GM18511 (cell line): ENCODE measurements around the gene MRPL55.
"Not testable (repeated sequence)": the region's sequence is repeated elsewhere in the genome, so short reads cannot be mapped to it uniquely, and the experiment has no call there.

Experiments
- ATAC-seq: cut with Tn5 transposase; IDR thresholded peaks from one replicate; pipeline ENCODE4 v1.9.1; 2021; ENCODE audit warnings: mild to moderate bottlenecking, moderate library complexity; ENCODE audit not compliant: unreplicated experiment

MRPL55 gene

DNA sequence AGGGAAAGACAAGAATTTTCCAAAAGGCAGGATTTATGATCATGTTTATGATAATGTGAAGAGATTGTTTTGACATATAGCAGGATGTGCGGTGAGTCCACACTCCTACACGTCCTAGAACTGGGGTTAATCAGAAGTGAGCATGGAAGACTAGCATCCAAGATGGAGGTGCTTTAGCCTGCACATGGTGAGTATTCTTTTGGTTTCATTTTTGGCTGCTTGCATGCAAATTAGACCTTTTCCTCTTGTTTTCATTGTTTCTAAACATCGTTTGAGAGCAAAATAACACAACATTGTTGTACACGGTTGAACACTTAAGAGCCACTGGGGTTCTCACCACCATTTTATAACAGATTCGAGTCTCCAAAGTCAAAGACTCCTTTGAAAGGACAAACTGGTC is 16.1 kb upstream of the MRPL55 start:
- ATAC-seq = no peak

- ATAC-seq = no peak
Measured at GRCh38 chr1:228123505-228123904, 14.4 kb upstream of the MRPL55 start.

- no peak for ATAC-seq
Measured at GRCh38 chr1:228122921-228123441, 13.9 kb upstream of the MRPL55 start.

- ATAC-seq = no peak
Measured at GRCh38 chr1:228120857-228121489, 11.9 kb upstream of the MRPL55 start.

GRCh38 chr1:228120351-228120750 is 11.3 kb upstream of the MRPL55 start:
- ATAC-seq = no peak

DNA sequence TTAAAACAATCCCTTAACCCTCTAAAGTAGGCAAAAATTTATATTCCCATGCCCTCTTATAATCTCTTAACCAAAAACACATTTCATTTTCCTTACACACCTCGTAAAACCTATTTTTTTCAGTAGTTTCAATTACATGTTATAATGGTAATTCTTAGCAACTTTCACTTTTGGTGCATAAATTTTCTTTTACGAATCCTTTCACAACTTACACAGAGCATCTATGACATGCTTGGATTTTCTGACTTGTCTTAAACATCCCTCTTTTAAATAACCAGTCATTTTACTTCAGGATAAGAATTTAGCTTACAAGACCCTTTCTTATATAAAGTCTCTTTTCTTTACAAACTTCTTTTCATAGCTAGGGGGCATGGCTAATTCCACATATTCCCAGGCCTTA is 8.9 kb upstream of the MRPL55 start:
- no peak for ATAC-seq

GRCh38 chr1:228117335-228117734 is 8.2 kb upstream of the MRPL55 start:
- ATAC-seq = no peak

DNA sequence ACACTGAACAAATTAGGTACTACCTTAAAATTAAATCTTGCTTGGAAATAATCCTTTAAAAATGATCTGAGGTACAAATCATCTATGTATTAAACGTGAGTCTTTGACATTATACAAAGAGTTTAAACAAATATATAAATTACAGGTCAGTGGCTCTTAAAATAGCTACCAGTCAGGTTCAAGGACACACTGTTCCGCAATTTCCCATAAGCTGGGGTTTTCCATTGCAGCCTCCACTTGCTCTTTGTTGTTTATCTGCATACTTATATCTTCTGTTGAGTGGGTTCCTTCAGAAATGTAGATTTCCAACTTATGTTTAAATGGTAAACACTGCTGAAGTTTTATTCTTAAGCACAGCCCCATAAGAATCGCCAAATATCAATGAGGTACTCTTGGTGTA is 5.7 kb upstream of the MRPL55 start:
- ATAC-seq = no peak

GRCh38 chr1:228112617-228113016 is 3.5 kb upstream of the MRPL55 start:
- ATAC-seq = no peak

DNA sequence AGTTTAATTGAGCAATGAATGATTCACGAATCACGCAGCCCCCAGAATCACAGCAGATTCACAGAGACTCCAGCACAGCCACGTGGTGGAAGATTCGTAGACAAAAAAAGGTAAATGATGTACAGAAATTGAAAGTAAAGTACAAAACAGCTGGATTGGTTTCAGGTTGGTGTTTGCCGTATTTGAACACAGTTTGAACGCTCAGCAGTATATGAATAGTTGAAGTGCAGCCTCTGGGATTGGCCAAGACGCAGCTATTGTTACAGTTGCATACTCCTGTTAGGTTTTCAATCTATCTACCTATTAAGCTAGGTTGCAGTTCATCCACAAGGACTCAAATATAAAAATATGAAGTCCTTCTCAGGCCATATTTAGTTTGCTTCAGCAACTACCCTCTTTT is 3.1 kb upstream of the MRPL55 start:
- ATAC-seq = no peak

DNA sequence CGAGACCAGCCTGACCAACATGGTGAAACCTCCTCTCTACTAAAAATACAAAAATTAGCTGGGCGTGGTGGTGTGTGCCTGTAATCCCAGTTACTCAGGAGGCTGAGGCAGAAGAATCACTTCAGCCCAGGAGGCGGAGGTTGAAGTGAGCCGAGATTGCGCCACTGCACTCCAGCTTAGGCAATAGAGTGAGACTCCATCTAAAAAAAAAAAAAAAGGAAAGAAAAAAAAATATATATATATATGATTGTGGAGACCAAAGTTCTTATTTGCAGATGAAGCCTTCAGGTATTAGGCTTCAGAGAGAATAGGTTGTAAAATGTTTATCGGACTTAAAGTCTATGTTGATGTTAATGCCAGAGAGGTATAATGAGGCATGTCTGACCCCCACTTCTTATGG is 2.2 kb upstream of the MRPL55 start:
- ATAC-seq = not testable (repeated sequence)

DNA sequence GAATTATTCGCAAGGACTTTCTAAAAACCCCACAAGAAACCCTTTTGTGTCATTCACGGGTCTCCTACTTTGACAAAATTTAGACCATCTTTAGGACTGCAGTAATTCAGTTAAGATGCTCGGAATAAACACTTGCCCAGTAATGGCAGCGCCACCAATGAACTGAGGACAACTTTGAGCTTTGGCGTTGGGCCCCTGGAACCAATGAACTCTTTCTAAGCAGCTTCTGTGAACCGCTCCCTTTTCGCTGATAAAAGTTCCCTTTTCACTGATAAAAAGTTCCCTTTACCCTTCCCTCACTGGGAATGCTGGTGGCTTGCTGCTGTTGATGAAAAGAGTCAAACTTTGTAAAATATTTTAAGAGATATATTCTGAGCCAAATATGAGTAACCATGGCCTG is 1.5 kb upstream of the MRPL55 start:
- no peak for ATAC-seq

GRCh38 chr1:228109962-228110488 is 926 bp upstream of the MRPL55 start:
- peak; percentile 7 for ATAC-seq

DNA sequence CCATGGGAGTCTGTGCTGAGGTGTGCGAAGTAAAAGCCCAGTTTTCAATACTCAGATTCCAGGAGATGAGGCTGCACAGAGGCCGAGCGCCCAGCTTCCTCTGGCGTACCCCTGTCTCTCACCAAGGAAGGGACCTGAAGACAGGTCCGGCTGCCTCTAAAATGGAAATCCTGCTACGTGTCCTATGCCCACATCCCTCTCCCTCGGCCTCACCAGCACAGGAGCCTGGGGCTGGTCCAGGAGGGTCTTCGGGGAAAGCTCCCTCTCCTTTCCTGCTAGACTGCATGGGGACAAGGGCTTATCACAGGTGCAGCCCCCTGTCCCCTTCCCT is 392 bp downstream of the MRPL55 start:
- no peak for ATAC-seq

- ATAC-seq = no peak
Measured at GRCh38 chr1:228108055-228108690, 926 bp downstream of the MRPL55 start.

DNA sequence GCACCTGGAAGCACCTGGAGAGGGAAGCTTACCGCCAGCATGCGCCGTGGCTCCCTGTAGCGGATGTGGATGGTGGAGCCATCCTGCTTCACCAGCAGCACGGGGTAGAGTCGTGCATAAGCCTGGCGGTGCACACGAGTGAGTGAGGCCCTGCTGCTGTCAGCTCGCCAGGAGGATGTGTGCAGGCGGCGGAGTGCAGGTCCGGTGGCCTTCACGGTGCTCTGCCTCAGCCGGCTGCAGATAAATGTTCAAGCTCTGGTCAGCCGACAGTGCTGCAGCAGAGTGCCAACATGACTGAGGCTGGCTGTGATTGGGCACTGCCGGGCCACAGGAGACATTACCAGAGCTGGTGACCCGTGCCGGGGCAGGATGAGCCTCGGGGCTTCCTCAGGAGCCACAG is 1.5 kb downstream of the MRPL55 start:
- no peak for ATAC-seq

- no peak for ATAC-seq
Measured at GRCh38 chr1:228106800-228107054, 2.4 kb downstream of the MRPL55 start.

DNA sequence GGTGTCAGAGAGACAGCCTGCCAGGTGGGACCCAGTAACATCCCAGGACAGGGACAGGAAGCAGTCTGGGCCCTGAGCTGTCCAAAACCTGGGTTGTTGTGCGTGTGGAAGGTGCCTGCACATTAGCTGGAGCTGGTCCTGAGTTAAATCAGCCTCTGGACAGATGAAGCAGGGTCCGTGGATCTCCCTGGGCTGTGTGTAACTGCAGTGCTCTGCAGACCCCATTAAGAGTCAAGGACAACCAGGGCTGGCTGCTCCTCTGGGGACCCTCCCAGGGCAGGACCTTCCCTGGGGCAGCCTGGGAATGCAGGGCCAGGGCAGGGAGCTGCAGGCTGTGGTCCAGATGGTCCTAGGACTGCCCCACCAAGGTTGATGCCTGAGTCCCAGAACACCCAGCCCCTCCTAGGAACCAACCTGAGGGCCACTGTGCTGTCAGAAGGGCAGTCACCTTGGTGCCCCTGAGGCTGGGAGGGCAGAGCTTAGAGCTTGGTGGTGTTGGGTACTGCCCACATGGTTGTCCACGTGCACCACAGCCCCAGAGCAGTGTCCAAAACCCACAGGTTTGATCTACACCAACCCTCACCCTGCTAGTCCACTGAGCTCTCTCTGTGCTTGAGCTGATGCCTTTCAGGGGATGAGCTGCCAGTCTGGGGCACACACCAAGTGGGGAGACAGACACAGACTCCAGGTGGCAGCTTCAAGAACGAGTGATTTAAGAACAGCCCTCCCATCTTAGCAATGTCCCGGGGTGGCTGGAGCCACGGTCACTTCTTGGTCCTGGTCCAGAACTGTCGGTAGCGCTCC is 2.9 kb downstream of the MRPL55 start:
- no peak for ATAC-seq

GRCh38 chr1:228105270-228105995 is 3.7 kb downstream of the MRPL55 start:
- ATAC-seq = no peak

DNA sequence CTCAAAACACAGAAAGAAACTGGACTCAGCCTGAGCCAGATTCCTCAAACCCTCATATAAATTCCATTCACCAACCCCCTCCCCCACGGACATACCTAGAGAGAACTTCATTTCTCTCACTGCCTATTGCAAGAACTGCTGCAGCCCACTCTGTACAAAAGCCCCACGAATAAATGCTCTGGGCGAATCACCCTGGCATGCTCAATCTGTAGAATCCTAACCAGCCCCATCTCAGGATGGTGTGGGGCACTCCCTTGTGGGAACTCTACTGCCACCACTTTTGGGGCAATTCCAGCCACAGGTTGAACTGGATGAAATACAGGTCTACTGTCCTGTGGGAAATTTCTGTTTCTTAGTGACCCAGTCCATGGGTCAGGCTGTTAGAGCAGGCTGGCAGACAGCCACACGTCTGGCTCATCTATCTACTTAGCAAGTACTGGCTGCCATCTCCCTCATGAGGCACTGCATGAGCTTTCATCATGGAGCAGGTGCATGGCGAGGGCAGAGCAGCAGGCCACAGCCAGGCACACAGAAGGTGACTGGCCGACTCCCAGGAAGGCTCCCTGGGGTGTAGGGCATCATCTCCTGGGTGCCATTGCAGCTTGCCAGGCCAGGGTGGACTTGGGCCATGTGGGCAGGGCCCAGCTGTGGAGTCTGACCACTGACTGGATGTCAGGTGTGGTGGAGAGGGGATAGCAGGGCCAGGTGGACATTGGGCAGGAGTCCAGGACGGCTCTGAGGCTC is 4.4 kb downstream of the MRPL55 start:
- no peak for ATAC-seq
